ENCODE data around the gene NRSN1.
"Not testable (repeated sequence)": the region's sequence is repeated elsewhere in the genome, so short reads cannot be mapped to it uniquely, and the experiment has no call there.

Gene NRSN1

GRCh38 chr6:24140591-24140990, 14.6 kb downstream of the NRSN1 start:
- DNase-seq (ENCODE audit: low spot score), result no peak

- not testable (repeated sequence) for DNase-seq (ENCODE audit: low spot score)
These were observed 16.7 kb downstream of the NRSN1 start for GRCh38 chr6:24142733-24143132.

- no peak for DNase-seq (ENCODE audit: low spot score)
These were observed 19.7 kb downstream of the NRSN1 start for GRCh38 chr6:24145690-24146131.

- no peak for DNase-seq (ENCODE audit: low spot score)
These were observed 20.9 kb downstream of the NRSN1 start for GRCh38 chr6:24146871-24147270.

- no peak for DNase-seq (ENCODE audit: low spot score)
These were observed 21.6 kb downstream of the NRSN1 start for GRCh38 chr6:24147511-24148153.

- DNase-seq (ENCODE audit: low spot score), result no peak
These were observed 22.1 kb downstream of the NRSN1 start for GRCh38 chr6:24148154-24148570.

- DNase-seq (ENCODE audit: low spot score), result no peak
These were observed 22.7 kb downstream of the NRSN1 start for GRCh38 chr6:24148684-24149083.

GRCh38 chr6:24149296-24149695, 23.3 kb downstream of the NRSN1 start:
- no peak for DNase-seq (ENCODE audit: low spot score)

GRCh38 chr6:24149836-24150235, 23.8 kb downstream of the NRSN1 start:
- DNase-seq (ENCODE audit: low spot score), result no peak

GRCh38 chr6:24152014-24152413, 26.0 kb downstream of the NRSN1 start:
- no peak for DNase-seq (ENCODE audit: low spot score)

- no peak for DNase-seq (ENCODE audit: low spot score)
These were observed 28.1 kb downstream of the NRSN1 start for GRCh38 chr6:24154121-24154520.

- no peak for DNase-seq (ENCODE audit: low spot score)
These were observed 31.9 kb downstream of the NRSN1 start for GRCh38 chr6:24157886-24158285.

- DNase-seq (ENCODE audit: low spot score), result no peak
These were observed 57.6 kb downstream of the NRSN1 start for GRCh38 chr6:24183584-24183983.

- no peak for DNase-seq (ENCODE audit: low spot score)
These were observed 60.3 kb downstream of the NRSN1 start for GRCh38 chr6:24186349-24186748.

GRCh38 chr6:24187965-24188577, 62.1 kb downstream of the NRSN1 start:
- no peak for DNase-seq (ENCODE audit: low spot score)

GRCh38 chr6:24188578-24189080, 62.6 kb downstream of the NRSN1 start:
- no peak for DNase-seq (ENCODE audit: low spot score)

- no peak for DNase-seq (ENCODE audit: low spot score)
These were observed 65.3 kb downstream of the NRSN1 start for GRCh38 chr6:24191346-24191745.

- DNase-seq (ENCODE audit: low spot score), result no peak
These were observed 67.3 kb downstream of the NRSN1 start for GRCh38 chr6:24193364-24193763.

- DNase-seq (ENCODE audit: low spot score), result no peak
These were observed 69.1 kb downstream of the NRSN1 start for GRCh38 chr6:24194978-24195700.

- DNase-seq (ENCODE audit: low spot score), result no peak
These were observed 70.0 kb downstream of the NRSN1 start for GRCh38 chr6:24195836-24196597.

Measured in putamen (tissue), 1 donor.